CD14-positive monocyte (primary cell): ENCODE data around the gene DDX6. TPM values are rescaled to one million over a fixed set of nuclear protein-coding genes. Genes with fewer than 3 reads are reported as not detected.

ENCODE experiments used
- DNase-seq, 3 donors: peaks; one replicate each; pipeline ENCODE4 v3.0.0-alpha.2; 2011 to 2022
- H2AFZ ChIP-seq: 2 replicates; pipeline ENCODE4 v1.6.0; 2012; ENCODE audit warnings: mild to moderate bottlenecking, low read depth, low read length, inconsistent platforms; ENCODE audit not compliant: insufficient read depth, poor library complexity, severe bottlenecking
- H3K27ac ChIP-seq, 2 donors: 1 replicate in 1 of 2; 2 replicates in 1 of 2; pipeline ENCODE4 v1.5.1; 2012 to 2013; ENCODE audit warnings: low read length in 2 of 2, control low read depth in 1 of 2, inconsistent platforms in 1 of 2, low read depth in 1 of 2, mild to moderate bottlenecking in 1 of 2
- H3K27me3 ChIP-seq, 2 donors: one replicate each; pipeline versions ENCODE4 v1.6.0 to v1.6.1; 2011 to 2013; ENCODE audit warnings: low read length in 2 of 2; ENCODE audit not compliant: control insufficient read depth in 2 of 2, insufficient read depth in 2 of 2
- H3K36me3 ChIP-seq, 2 donors: replicated peaks in 1 of 2; 1 replicate in 1 of 2; 2 replicates in 1 of 2; pipeline versions ENCODE4 v1.5.1 to v1.6.1; 2012 to 2013; ENCODE audit warnings: low read length in 2 of 2, control low read depth in 1 of 2, inconsistent platforms in 1 of 2, mild to moderate bottlenecking in 1 of 2; ENCODE audit not compliant: insufficient read depth in 2 of 2, control insufficient read depth in 1 of 2
- H3K4me1 ChIP-seq, 2 donors: 1 replicate in 1 of 2; 2 replicates in 1 of 2; pipeline versions ENCODE4 v1.5.1 to v1.6.1; 2012 to 2013; ENCODE audit warnings: low read length in 2 of 2, control low read depth in 1 of 2, inconsistent platforms in 1 of 2, mild to moderate bottlenecking in 1 of 2, moderate library complexity in 1 of 2; ENCODE audit not compliant: insufficient read depth in 2 of 2, control insufficient read depth in 1 of 2
- H3K4me2 ChIP-seq: replicated peaks from 2 replicates; pipeline ENCODE3; 2012; ENCODE audit warnings: low read length, moderate library complexity, mild to moderate bottlenecking; ENCODE audit not compliant: poor library complexity, severe bottlenecking; ENCODE audit errors: extremely low read depth
- H3K4me3 ChIP-seq, 3 experiments: fragments of 200-600 bp in 1 of 3; sonication (generic) in 1 of 3; replicated peaks in 1 of 3; 1 replicate in 2 of 3; 2 replicates in 1 of 3; pipeline ENCODE4 v1.5.1; 2011 to 2013; ENCODE audit warnings: low read length in 3 of 3, mild to moderate bottlenecking in 3 of 3, control low read depth in 2 of 3, low read depth in 2 of 3, inconsistent platforms in 1 of 3, moderate library complexity in 1 of 3
- H3K79me2 ChIP-seq: 2 replicates; pipeline ENCODE4 v1.6.0; 2012; ENCODE audit warnings: mild to moderate bottlenecking, control low read depth, inconsistent platforms, low read length, moderate library complexity; ENCODE audit not compliant: insufficient read depth
- H3K9ac ChIP-seq: 2 replicates; pipeline ENCODE4 v1.6.0; 2017; ENCODE audit warnings: low read length, mild to moderate bottlenecking; ENCODE audit not compliant: insufficient read depth, poor library complexity, severe bottlenecking
- H3K9me3 ChIP-seq, 2 donors: replicated peaks in 1 of 2; 1 replicate in 1 of 2; 2 replicates in 1 of 2; pipeline versions ENCODE4 v1.5.1 to v1.6.1; 2012 to 2013; ENCODE audit warnings: low read length in 2 of 2, control low read depth in 1 of 2; ENCODE audit not compliant: control insufficient read depth in 1 of 2, insufficient read depth in 1 of 2
- H4K20me1 ChIP-seq: 2 replicates; pipeline ENCODE4 v1.6.0; 2012; ENCODE audit warnings: mild to moderate bottlenecking, low read length, control low read depth, moderate library complexity; ENCODE audit not compliant: insufficient read depth
- H3K27ac Mint-ChIP-seq, 7 donors: one replicate each; pipeline ENCODE4 v1.8.0; 2020; ENCODE audit warnings: mild to moderate bottlenecking in 7 of 7, mixed read lengths in 7 of 7, moderate library complexity in 6 of 7, inconsistent platforms in 2 of 7
- H3K27me3 Mint-ChIP-seq, 3 donors: one replicate each; pipeline ENCODE4 v1.8.0; 2021 to 2022; ENCODE audit warnings: low read depth in 3 of 3, mild to moderate bottlenecking in 3 of 3, mixed read lengths in 3 of 3, moderate library complexity in 3 of 3, inconsistent platforms in 1 of 3
- H3K36me3 Mint-ChIP-seq, 2 donors: one replicate each; pipeline ENCODE4 v1.8.0; 2020; ENCODE audit warnings: mixed read lengths in 2 of 2, inconsistent platforms in 1 of 2, mild to moderate bottlenecking in 1 of 2
- H3K4me1 Mint-ChIP-seq: one replicate; pipeline ENCODE4 v1.8.0; 2020; ENCODE audit warnings: mild to moderate bottlenecking, mixed read lengths
- H3K4me3 Mint-ChIP-seq, 2 donors: one replicate each; pipeline ENCODE4 v1.8.0; 2020; ENCODE audit warnings: mild to moderate bottlenecking in 2 of 2, mixed read lengths in 2 of 2, moderate library complexity in 1 of 2
- H3K9me3 Mint-ChIP-seq, 7 donors: one replicate each; pipeline ENCODE4 v1.8.0; 2020 to 2022; ENCODE audit warnings: mixed read lengths in 7 of 7, mild to moderate bottlenecking in 6 of 7, moderate library complexity in 6 of 7, inconsistent platforms in 2 of 7
- WGBS: methylation state at CpG from one replicate; pipeline ENCODE4 v1.1.5; 2013; ENCODE audit warnings: missing lambda C conversion rate; ENCODE audit not compliant: insufficient coverage; 5-methylcytosine and 5-hydroxymethylcytosine counted together
- intact Hi-C, 2 donors: fragments of 100-400 bp; cut with micrococcal nuclease; formaldehyde crosslinking; loops; one replicate each; pipeline versions ENCODE4 v1.15.0 to v1.15.1; 2023
- polyA plus RNA-seq, 3 donors: library from polyadenylated mRNA; depleted of rRNA in 1 of 3; unstranded in 2 of 3; stranded (reverse) in 1 of 3; fragments of 300-500 nt in 2 of 3; fragments of >200 nt in 1 of 3; fragmentation: Illumina TruSeq in 2 of 3; gene quantifications; 1 replicate in 2 of 3; 2 replicates in 1 of 3; pipeline ENCODE4 v1.2.3, GENCODE V29; 2012 to 2021
- TF ChIP-seq, protein P1 (sequence below): fragments of 200-600 bp; IDR thresholded peaks from one replicate; pipeline ENCODE4 v1.8.0; 2022; ENCODE audit warnings: antibody characterized with exemption, mild to moderate bottlenecking

DDX6 gene
- polyA plus RNA-seq, 3 donors, result 17.8 to 31.9 (median 28.0) TPM

DNA sequence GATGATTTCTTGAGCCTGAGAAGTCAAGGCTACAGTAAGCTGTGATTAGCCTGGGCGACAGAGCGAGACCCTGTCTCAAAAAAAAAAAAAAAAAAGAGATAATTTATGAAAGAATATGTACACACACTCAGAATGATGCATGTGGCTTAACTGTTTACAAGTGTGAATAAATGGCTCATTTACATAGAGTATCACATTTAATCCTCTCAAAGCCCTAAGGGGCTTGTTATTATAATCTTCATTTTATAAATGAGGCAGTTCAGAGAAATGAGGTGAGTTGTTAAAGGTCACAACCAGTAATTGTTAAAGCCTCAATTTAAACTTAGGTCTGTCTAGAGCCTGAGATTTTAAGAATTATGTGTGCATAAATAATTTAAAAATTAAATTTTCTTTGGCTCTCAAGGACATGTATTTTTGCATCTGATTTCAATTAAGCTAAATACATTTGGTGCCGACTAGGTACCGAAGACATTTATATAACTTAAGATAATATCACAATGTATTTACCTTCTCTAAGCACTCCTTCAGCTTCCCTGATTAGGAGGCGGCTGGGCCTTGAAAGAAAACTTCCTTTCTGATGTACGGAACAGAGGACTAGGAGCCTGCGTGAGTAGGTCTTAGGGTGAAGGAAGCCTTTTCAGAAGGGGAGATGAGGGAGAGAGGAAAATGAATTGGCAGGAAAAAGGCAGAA, 28.5 kb upstream of the DDX6 start:
- H3K4me2 ChIP-seq, result no peak overlapping the region
- peak overlapping the region in 1 of 7 donors; percentile 21 for H3K27ac Mint-ChIP-seq
- H3K9ac ChIP-seq, result no peak overlapping the region
- H3K27me3 Mint-ChIP-seq, result peaks cover 0 to 3% (median 3%) of the 10 kb centered on the region in 3 donors
- no peaks in the 10 kb centered on the region for H3K36me3 ChIP-seq
- H3K4me3 Mint-ChIP-seq, result no peak overlapping the region
- no peak overlapping the region for H3K27ac ChIP-seq
- no peak overlapping the region for H3K4me3 ChIP-seq
- no peaks in the 10 kb centered on the region for H3K27me3 ChIP-seq
- peaks cover 0 to 1% (median 0%) of the 10 kb centered on the region in 7 donors for H3K9me3 Mint-ChIP-seq
- H3K36me3 Mint-ChIP-seq, result no peaks in the 10 kb centered on the region
- 100% methylated on average over 2 of the region's 7 CpGs for WGBS
- no peak for DNase-seq
- no peaks in the 10 kb centered on the region for H3K4me1 ChIP-seq
- TF ChIP-seq, protein P1, sequence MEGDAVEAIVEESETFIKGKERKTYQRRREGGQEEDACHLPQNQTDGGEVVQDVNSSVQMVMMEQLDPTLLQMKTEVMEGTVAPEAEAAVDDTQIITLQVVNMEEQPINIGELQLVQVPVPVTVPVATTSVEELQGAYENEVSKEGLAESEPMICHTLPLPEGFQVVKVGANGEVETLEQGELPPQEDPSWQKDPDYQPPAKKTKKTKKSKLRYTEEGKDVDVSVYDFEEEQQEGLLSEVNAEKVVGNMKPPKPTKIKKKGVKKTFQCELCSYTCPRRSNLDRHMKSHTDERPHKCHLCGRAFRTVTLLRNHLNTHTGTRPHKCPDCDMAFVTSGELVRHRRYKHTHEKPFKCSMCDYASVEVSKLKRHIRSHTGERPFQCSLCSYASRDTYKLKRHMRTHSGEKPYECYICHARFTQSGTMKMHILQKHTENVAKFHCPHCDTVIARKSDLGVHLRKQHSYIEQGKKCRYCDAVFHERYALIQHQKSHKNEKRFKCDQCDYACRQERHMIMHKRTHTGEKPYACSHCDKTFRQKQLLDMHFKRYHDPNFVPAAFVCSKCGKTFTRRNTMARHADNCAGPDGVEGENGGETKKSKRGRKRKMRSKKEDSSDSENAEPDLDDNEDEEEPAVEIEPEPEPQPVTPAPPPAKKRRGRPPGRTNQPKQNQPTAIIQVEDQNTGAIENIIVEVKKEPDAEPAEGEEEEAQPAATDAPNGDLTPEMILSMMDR, result no peak
- no peaks in the 10 kb centered on the region for H3K4me1 Mint-ChIP-seq
- H3K79me2 ChIP-seq, result no peaks in the 10 kb centered on the region
- H3K9me3 ChIP-seq, result no peaks in the 10 kb centered on the region
- H4K20me1 ChIP-seq, result no peaks in the 10 kb centered on the region
- intact Hi-C loops, result loop anchor here in 1 of 2 donors (1.0 kb wide), 1 partner anchor 10 kb away; no protein-coding TSS in a partner anchor
- no peak overlapping the region for H2AFZ ChIP-seq

DNA sequence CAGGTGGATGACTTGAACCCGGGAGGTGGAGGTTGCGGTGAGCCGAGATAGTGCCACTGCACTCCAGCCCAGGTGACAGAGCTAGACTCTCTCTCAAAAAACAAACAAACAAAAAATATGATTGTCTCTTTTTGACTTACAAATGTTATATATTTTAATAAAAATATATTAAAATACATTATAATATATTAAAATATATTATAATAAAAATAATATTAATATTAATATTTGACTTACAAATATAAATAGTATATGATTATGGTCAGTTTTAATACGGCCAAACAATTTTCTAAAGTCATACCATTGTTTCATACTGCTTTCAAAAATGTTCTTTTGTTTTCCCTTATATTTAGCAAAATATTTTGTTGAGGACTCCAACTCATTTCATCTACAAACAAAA, 27.2 kb upstream of the DDX6 start:
- Histone ChIP-seq H3K79me2 (no peaks in the 10 kb centered on the region), H3K36me3 (no peaks in the 10 kb centered on the region), H3K9ac (no peak overlapping the region), H3K4me3 (no peak overlapping the region), H3K27me3 (no peaks in the 10 kb centered on the region), H3K9me3 (no peaks in the 10 kb centered on the region), H3K4me1 (no peaks in the 10 kb centered on the region), H3K27ac (no peak overlapping the region), H3K4me2 (no peak overlapping the region), H2AFZ (no peak overlapping the region), H4K20me1 (no peaks in the 10 kb centered on the region)
- no peak for DNase-seq
- TF ChIP-seq, protein P1, result no peak
- H3K4me3 Mint-ChIP-seq, result no peak overlapping the region
- H3K9me3 Mint-ChIP-seq, result peaks cover 0 to 1% (median 0%) of the 10 kb centered on the region in 7 donors
- peaks cover under 1 to 3% (median 3%) of the 10 kb centered on the region in 3 donors for H3K27me3 Mint-ChIP-seq
- no peaks in the 10 kb centered on the region for H3K4me1 Mint-ChIP-seq
- WGBS, result no CpG with 5 or more reads among the region's 4 CpGs
- no peaks in the 10 kb centered on the region for H3K36me3 Mint-ChIP-seq
- no peak overlapping the region for H3K27ac Mint-ChIP-seq
- intact Hi-C loops, result no loop called here
